Left forelimb (tissue), 1 donor: ENCODE results near the gene PTGES3L.
"Not testable (repeated sequence)": the region's sequence is repeated elsewhere in the genome, so short reads cannot be mapped to it uniquely, and the experiment has no call there.

ENCODE experiments used
- DNase-seq: peaks from one replicate; pipeline ENCODE4 v3.0.0-alpha.2; 2018; ENCODE audit warnings: low spot score

The PTGES3L gene

DNA sequence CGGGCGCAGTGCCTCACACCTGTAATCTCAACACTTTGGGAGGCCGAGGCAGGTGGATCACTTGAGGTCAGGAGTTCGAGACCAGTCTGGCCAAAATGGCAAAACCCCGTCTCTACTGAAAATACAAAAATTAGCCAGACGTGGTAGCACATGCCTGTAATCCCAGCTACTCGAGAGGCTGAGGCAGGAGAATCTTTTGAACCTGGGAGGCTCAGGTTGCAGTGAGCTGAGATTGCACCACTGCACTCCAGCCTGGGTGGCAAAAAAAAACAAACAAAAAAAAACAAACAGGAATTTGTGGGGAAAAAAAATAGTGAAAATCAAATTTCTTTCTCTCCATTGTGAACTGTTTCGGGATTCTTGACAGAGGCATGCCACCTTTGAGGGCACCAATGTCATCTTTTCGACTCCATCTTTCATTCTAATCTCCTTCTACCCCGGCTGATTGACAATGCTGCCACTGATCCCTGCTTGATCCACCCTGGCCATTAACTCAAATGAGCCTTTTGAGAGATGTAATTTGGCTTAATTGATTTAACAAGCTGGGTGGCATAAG lies 60.3 kb downstream of the PTGES3L start:
- DNase-seq: not testable (repeated sequence)

DNA sequence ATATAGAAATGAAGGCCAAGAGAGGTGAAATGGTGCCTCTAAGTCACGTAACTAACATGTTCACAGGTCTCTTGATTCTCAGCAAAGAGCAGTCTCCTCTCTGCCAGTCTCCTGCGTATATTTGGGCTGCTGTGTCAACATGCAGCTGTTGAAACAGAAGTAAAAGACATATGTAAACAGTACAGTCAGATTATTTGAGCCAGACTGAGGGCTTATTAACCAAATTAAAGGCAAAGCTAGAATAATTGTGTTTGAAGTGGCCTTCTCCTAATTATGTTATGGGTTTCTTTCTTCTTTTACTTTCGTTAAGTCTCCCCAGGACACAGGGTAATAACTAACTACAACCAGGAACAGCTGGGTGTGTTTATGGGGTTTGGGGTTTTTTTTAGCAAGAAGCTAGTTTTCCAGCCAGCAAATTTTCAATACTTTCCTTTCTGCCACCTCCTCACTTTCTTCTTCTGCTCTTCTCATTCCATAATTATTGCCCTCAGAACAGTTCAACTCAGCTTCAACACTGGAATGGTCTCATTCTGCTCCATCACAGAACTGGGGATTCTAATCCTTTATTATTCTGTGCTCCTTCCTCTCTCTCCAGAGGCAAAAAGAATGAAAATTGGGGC lies 60.9 kb downstream of the PTGES3L start:
- no peak for DNase-seq
